ENCODE data around the gene ACTR5. TPM values are rescaled to one million over a fixed set of nuclear protein-coding genes. Genes with fewer than 3 reads are reported as not detected.
A peak's percentile ranks its signal among the peaks of the same experiment; 100 is the strongest.

ACTR5 gene
- total and polyA plus RNA-seq, 4 experiments from 2014 or later = 8.7 to 17.4 (median 13.7) TPM

DNA sequence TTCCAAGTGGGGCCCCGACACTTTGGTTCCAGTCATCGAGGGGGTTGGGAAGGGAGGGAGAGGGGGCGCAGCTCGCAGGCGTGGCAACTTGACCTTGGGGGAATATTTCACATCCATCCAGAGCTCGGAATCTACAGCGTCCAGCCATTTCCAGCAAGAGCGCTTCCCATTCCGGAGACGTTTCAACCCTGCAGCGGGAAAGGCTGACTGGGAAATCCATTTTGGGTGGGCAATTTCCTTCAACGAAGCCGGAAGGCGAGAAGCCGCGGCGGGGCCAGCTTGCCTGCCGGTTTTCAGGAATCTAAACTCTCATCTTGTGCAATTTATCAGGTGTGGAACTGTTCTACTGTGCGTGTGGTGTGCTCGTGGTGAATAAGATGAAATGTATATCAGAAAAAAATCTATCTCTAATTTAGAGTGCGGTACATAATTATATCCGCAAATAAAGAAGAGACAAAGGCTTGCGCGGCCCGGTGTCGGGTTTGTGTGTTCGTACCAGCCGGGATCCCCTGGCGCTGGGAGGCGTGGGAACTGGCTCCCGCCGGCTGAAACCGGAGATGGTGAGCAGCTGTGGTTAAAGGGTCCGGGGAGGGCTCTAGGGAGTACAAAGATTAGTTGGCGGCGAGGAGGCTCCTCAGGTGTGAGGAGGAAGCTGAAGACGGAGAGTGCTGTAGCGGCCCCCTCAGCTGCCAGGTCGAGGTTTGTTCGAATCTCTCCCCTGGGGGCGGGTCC is 19.2 kb upstream of the ACTR5 start:
- DNase-seq = peak in 2 of 5 donors; percentile 15 to 18
- H3K27me3 ChIP-seq (ENCODE audit: insufficient read depth, low read length) = peaks cover 89% of the 10 kb centered on the region

DNA sequence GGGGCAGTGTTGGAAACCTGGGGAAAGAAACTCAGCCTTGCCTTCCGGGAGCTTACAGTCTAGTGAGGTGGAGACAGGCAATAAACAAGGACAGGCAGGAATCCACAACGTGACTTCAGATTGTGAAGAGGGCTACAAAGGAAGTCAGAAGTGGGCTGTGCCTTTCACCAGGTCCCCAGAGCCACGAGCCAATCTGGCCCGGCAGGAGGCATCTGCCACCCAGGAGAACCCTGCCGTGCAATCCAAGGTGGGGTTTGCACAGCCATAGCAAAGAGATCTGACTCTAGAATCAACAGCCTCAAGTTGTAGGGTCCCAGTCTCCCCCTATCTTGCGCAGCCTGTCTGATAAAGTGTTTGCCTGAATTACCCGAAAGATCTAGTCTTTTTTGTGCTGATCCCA is 18.5 kb upstream of the ACTR5 start:
- Mint-ChIP-seq H3K9me3 (peaks cover 0 to 26% (median 6%) of the 10 kb centered on the region in 8 donors), H3K4me1 (peaks cover 41 to 63% (median 54%) of the 10 kb centered on the region in 4 donors), H3K4me3 (peak overlapping the region in 7 of 8 donors; percentile 44 to 85 (median 74)), H3K27me3 (peaks cover 65 to 82% of the 10 kb centered on the region in 2 donors), H3K36me3 (peaks cover 0 to 8% of the 10 kb centered on the region in 2 donors), H3K27ac (peak overlapping the region in 5 of 7 donors; percentile 37 to 94 (median 88))
- intact Hi-C loops (cut with micrococcal nuclease) = loop anchor here (2.0 to 5.0 kb wide), 3 partner anchors 19 to 163 kb away; partner anchors contain the start of genes ACTR5 and PPP1R16B
- H3K27me3 ChIP-seq (ENCODE audit: insufficient read depth, low read length) = peaks cover 86% of the 10 kb centered on the region
- peaks cover 60% of the 10 kb centered on the region for H3K4me1 ChIP-seq (ENCODE audit: insufficient read depth, low read length)
- H3K27ac ChIP-seq (ENCODE audit: low read depth, low read length) = no peak overlapping the region
- ChIA-PET CTCF (ENCODE audit: partially characterized antibody) (interaction anchor here (1.0 to 1.5 kb wide), 3 partner anchors 17 to 163 kb away, joined by 4 to 5 read pairs (median 4); no protein-coding TSS in a partner anchor), POLR2A (ENCODE audit: partially characterized antibody) (interaction anchor here (1.3 kb wide), 1 partner anchor 18 kb away, joined by 4 read pairs; the partner anchor contains the start of gene ACTR5)
- peak in 1 of 5 donors; percentile 19 for DNase-seq
- no peaks in the 10 kb centered on the region for H3K9me3 ChIP-seq (ENCODE audit: control insufficient read depth in 1 of 2, low read length in 2 of 2)
- H3K4me3 ChIP-seq (ENCODE audit: low read length in 2 of 2) = no peak overlapping the region
- H3K36me3 ChIP-seq (ENCODE audit: insufficient read depth, low read length) = no peaks in the 10 kb centered on the region

More for the DNA sequence above, 19.2 kb upstream of the ACTR5 start:
- peaks cover 64% of the 10 kb centered on the region for H3K4me1 ChIP-seq (ENCODE audit: insufficient read depth, low read length)
- intact Hi-C loops (cut with micrococcal nuclease) = no loop called here
- peaks cover 41 to 64% (median 56%) of the 10 kb centered on the region in 4 donors for H3K4me1 Mint-ChIP-seq
- H3K27ac Mint-ChIP-seq = peak overlapping the region in 4 of 7 donors; percentile 25 to 94 (median 88)
- peaks cover 66 to 80% of the 10 kb centered on the region in 2 donors for H3K27me3 Mint-ChIP-seq
- peaks cover 0 to 8% of the 10 kb centered on the region in 2 donors for H3K36me3 Mint-ChIP-seq
- peak overlapping the region; percentile 12 to 85 (median 69) for H3K4me3 Mint-ChIP-seq
- ChIA-PET CTCF (ENCODE audit: partially characterized antibody) (interaction anchor here (1.0 to 1.5 kb wide), 2 partner anchors 16 to 23 kb away, joined by 4 to 5 read pairs; no protein-coding TSS in a partner anchor), POLR2A (ENCODE audit: partially characterized antibody) (interaction anchor here (1.3 kb wide), 1 partner anchor 19 kb away, joined by 4 read pairs; the partner anchor contains the start of gene ACTR5)
- H3K4me3 ChIP-seq (ENCODE audit: low read length in 2 of 2) = no peak overlapping the region
- H3K27ac ChIP-seq (ENCODE audit: low read depth, low read length) = no peak overlapping the region
- peaks cover 0 to 26% (median 6%) of the 10 kb centered on the region in 8 donors for H3K9me3 Mint-ChIP-seq
- no peaks in the 10 kb centered on the region for H3K36me3 ChIP-seq (ENCODE audit: insufficient read depth, low read length)
- H3K9me3 ChIP-seq (ENCODE audit: control insufficient read depth in 1 of 2, low read length in 2 of 2) = no peaks in the 10 kb centered on the region

DNA sequence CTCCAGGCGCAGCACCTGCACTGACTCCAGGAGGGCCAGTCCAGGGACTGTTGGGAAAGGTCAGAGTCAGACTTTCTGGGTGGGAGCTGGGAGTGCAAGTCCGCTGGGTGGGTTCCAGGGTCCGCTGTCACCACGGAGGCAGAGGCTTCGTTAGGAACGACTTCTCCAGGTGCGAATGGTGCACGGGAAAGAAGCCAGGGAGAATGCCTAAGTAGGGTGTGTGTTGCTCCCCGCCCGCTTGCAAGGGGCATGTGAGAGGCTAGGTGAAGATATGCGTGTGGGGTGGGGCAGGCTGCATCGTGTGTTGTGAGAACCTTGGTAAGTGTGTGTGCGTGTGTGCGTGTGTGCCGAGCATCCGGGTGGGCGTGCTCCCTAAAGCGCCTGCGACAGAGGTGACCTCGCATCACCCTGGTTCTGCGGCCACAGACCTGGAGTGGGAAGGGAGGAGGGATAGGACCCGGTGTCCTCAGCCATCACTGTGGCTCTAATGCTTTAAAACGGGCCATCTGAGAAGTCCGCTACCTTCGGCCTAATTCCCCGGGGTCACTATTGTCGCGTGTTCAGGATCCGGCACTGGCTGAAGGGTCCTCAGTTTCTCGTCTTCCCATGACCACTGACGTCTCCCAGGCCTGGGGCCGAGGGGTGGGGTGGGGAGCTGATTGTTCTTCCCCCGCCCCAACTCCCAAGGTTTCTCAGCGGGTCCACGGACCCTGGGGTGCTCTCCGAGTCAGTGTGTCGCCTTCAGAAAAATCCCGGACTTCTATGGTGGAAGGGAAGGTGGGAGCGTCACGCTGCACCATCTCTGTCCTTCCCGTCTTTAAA is 17.9 kb upstream of the ACTR5 start:
- peaks cover 65 to 84% of the 10 kb centered on the region in 2 donors for H3K27me3 Mint-ChIP-seq
- H3K27ac ChIP-seq (ENCODE audit: low read depth, low read length) = no peak overlapping the region
- DNase-seq = peak in 2 of 5 donors; percentile 9 to 28
- H3K9me3 Mint-ChIP-seq = peaks cover 0 to 26% (median 6%) of the 10 kb centered on the region in 8 donors
- intact Hi-C loops (cut with micrococcal nuclease) = loop anchor here (2.0 to 5.0 kb wide), 3 partner anchors 18 to 162 kb away; partner anchors contain the start of genes ACTR5 and PPP1R16B
- H3K27me3 ChIP-seq (ENCODE audit: insufficient read depth, low read length) = peaks cover 80% of the 10 kb centered on the region
- H3K4me3 Mint-ChIP-seq = peak overlapping the region; percentile 61 to 85 (median 76)
- H3K36me3 Mint-ChIP-seq = peaks cover 0 to 8% of the 10 kb centered on the region in 2 donors
- CTCF ChIA-PET (ENCODE audit: partially characterized antibody) = interaction anchor here (0.8 to 1.7 kb wide), 14 partner anchors 8 to 231 kb away, joined by 3 to 9 read pairs (median 4); partner anchors contain the start of gene DHX35
- H3K9me3 ChIP-seq (ENCODE audit: control insufficient read depth in 1 of 2, low read length in 2 of 2) = no peaks in the 10 kb centered on the region
- peaks cover 54% of the 10 kb centered on the region for H3K4me1 ChIP-seq (ENCODE audit: insufficient read depth, low read length)
- H3K4me3 ChIP-seq (ENCODE audit: low read length in 2 of 2) = peak overlapping the region in 1 of 2 donors; percentile 75
- peak overlapping the region in 5 of 7 donors; percentile 11 to 94 (median 59) for H3K27ac Mint-ChIP-seq
- no peaks in the 10 kb centered on the region for H3K36me3 ChIP-seq (ENCODE audit: insufficient read depth, low read length)
- POLR2A ChIA-PET (ENCODE audit: partially characterized antibody) = interaction anchor here (1.3 kb wide), 1 partner anchor 17 kb away, joined by 4 read pairs; the partner anchor contains the start of gene ACTR5
- peaks cover 38 to 58% (median 50%) of the 10 kb centered on the region in 4 donors for H3K4me1 Mint-ChIP-seq

DNA sequence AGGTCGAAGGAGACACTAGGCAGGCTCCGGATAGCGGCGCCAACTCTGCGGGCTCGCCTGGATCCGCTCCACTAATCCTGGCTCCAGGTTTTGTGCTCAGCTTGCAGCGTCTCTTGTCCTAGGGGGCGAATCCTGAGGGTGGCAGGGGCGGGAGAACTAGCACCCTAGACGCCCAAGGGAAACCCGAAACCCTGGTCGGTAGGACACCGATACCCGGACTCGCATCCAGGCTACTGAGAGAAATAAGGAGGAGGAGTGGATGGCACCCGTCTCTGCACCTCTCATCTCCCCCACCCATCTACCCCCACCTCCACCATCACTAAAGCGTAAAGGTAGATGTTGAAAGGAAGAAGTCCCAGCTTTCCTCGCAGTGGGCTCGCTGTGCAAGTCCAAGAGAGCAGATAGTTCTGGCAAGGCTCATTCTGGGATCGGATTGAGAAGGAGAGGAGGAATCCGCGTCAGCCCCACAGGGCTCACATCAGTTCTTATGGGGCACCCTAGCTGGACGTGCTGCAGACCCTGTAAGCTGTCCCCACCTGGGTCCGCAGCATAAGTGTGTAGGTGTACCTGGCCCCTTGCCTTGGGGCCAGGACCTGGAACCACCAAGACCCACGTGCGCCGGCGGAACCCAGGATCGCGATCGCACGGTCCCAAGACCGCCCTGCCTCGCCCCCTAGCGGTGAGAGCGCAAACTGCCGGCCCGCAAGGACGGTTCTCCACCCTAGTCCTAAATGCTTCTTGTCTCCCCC is 17.1 kb upstream of the ACTR5 start:
- Mint-ChIP-seq H3K27ac (peak overlapping the region in 5 of 7 donors; percentile 11 to 94 (median 68)), H3K4me3 (peak overlapping the region; percentile 61 to 85 (median 73)), H3K9me3 (peaks cover 0 to 26% (median 6%) of the 10 kb centered on the region in 8 donors), H3K36me3 (peaks cover 0 to 8% of the 10 kb centered on the region in 2 donors), H3K27me3 (peaks cover 67 to 85% of the 10 kb centered on the region in 2 donors), H3K4me1 (peaks cover 33 to 52% (median 44%) of the 10 kb centered on the region in 4 donors)
- H3K9me3 ChIP-seq (ENCODE audit: control insufficient read depth in 1 of 2, low read length in 2 of 2) = no peaks in the 10 kb centered on the region
- peak overlapping the region; percentile 44 to 75 for H3K4me3 ChIP-seq (ENCODE audit: low read length in 2 of 2)
- H3K4me1 ChIP-seq (ENCODE audit: insufficient read depth, low read length) = peaks cover 46% of the 10 kb centered on the region
- no peaks in the 10 kb centered on the region for H3K36me3 ChIP-seq (ENCODE audit: insufficient read depth, low read length)
- peak; percentile 66 to 74 (median 71) for DNase-seq
- ChIA-PET POLR2A (ENCODE audit: partially characterized antibody) (interaction anchor here (1.0 kb wide), 1 partner anchor 144 kb away, joined by 4 read pairs; no protein-coding TSS in a partner anchor), CTCF (ENCODE audit: partially characterized antibody) (interaction anchor here (0.8 to 1.9 kb wide), 20 partner anchors 9 to 231 kb away, joined by 3 to 9 read pairs (median 4); partner anchors contain the start of genes DHX35, FAM83D and PPP1R16B)
- peaks cover 74% of the 10 kb centered on the region for H3K27me3 ChIP-seq (ENCODE audit: insufficient read depth, low read length)
- intact Hi-C loops (cut with micrococcal nuclease) = loop anchor here (1.0 to 5.0 kb wide), 4 partner anchors 18 to 162 kb away; partner anchors contain the start of genes ACTR5 and PPP1R16B
- H3K27ac ChIP-seq (ENCODE audit: low read depth, low read length) = no peak overlapping the region

DNA sequence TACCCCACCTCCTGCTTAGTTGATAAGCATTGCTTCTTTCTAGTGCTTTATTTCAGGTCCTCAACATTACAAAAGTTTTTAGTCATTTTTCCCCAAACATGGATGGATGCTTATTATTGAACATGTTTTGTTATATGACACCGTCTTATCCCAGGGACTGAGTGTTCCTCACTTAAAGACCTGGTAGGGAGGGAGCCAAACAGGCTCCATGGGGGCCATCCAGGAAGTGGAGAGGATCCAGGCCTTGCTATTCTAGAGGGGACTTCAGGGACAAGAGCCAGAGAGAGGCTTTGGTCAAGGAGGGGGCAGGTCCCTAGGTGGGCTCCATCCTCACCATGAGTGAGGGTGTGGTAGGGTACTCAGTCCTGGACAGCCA is 16.5 kb upstream of the ACTR5 start:
- peak overlapping the region in 5 of 8 donors; percentile 48 to 85 (median 73) for H3K4me3 Mint-ChIP-seq
- no peak overlapping the region for H3K27ac ChIP-seq (ENCODE audit: low read depth, low read length)
- no peaks in the 10 kb centered on the region for H3K36me3 ChIP-seq (ENCODE audit: insufficient read depth, low read length)
- ChIA-PET CTCF (ENCODE audit: partially characterized antibody) (interaction anchor here (0.7 to 2.3 kb wide), 18 partner anchors 8 to 230 kb away, joined by 3 to 15 read pairs (median 4); partner anchors contain the start of genes DHX35, FAM83D, PPP1R16B and SLC32A1), POLR2A (ENCODE audit: partially characterized antibody) (interaction anchor here (1.0 kb wide), 1 partner anchor 143 kb away, joined by 4 read pairs; no protein-coding TSS in a partner anchor)
- peaks cover 0 to 8% of the 10 kb centered on the region in 2 donors for H3K36me3 Mint-ChIP-seq
- peaks cover 0 to 25% (median 5%) of the 10 kb centered on the region in 8 donors for H3K9me3 Mint-ChIP-seq
- peaks cover 44% of the 10 kb centered on the region for H3K4me1 ChIP-seq (ENCODE audit: insufficient read depth, low read length)
- peaks cover 68% of the 10 kb centered on the region for H3K27me3 ChIP-seq (ENCODE audit: insufficient read depth, low read length)
- no peaks in the 10 kb centered on the region for H3K9me3 ChIP-seq (ENCODE audit: control insufficient read depth in 1 of 2, low read length in 2 of 2)
- H3K4me3 ChIP-seq (ENCODE audit: low read length in 2 of 2) = no peak overlapping the region
- DNase-seq = no peak
- peak overlapping the region in 1 of 7 donors; percentile 94 for H3K27ac Mint-ChIP-seq
- H3K27me3 Mint-ChIP-seq = peaks cover 65 to 84% of the 10 kb centered on the region in 2 donors
- intact Hi-C loops (cut with micrococcal nuclease) = loop anchor here (1.0 to 5.0 kb wide), 4 partner anchors 17 to 161 kb away; partner anchors contain the start of genes ACTR5 and PPP1R16B
- H3K4me1 Mint-ChIP-seq = peaks cover 30 to 47% (median 40%) of the 10 kb centered on the region in 4 donors

All from CD4-positive, alpha-beta memory T cell (primary cell).